HG03064 (cell line): Measurements from ENCODE around the gene TRIM15.
"Not testable (repeated sequence)": the region's sequence is repeated elsewhere in the genome, so short reads cannot be mapped to it uniquely, and the experiment has no call there.

Experiments used
- ATAC-seq: cut with Tn5 transposase; IDR thresholded peaks from one replicate; pipeline ENCODE4 v1.9.1; 2021; ENCODE audit warnings: low read depth; ENCODE audit not compliant: unreplicated experiment

The TRIM15 gene

DNA sequence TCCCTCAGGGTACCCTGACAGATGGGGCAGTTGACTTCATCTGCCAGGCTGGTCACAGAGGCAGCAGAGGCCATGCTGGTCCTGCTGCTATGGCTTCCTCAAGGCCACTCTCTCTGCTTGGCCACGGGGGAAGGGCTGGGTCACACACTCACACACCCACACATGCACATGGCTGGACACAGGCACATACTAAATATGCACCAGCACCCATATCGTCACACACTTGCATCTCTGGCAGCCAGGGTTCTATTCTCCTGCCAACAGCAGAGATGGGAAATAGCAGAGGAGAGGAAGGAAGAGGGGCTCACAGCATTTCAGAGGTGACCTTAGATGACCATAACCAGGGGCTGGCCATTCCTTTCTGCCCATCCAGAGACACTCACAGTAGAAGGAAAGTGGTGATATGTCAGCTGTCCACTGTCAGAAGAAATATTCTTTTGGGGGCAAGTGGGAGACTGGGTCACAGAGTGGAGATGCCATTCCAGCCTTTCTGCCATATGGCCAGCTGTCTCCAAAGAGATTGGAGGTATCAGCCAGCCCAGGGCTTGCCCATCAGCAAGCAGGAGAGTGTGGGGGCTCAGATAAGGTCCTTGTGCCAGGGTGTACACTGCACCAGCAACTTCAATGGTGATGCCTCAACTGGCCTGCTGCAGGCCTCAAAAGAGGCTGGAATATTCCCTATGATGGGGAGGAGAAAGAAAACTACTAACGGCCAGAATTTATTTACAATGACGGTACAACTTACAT lies 2.4 kb upstream of the TRIM15 start, which contains the start of gene TRIM10:
Gene TRIM10, minus strand, starts transcription at position 427 of the 747 bp plus-strand sequence. Its CDS starts 353 bp downstream, at position 74.
- no peak for ATAC-seq

DNA sequence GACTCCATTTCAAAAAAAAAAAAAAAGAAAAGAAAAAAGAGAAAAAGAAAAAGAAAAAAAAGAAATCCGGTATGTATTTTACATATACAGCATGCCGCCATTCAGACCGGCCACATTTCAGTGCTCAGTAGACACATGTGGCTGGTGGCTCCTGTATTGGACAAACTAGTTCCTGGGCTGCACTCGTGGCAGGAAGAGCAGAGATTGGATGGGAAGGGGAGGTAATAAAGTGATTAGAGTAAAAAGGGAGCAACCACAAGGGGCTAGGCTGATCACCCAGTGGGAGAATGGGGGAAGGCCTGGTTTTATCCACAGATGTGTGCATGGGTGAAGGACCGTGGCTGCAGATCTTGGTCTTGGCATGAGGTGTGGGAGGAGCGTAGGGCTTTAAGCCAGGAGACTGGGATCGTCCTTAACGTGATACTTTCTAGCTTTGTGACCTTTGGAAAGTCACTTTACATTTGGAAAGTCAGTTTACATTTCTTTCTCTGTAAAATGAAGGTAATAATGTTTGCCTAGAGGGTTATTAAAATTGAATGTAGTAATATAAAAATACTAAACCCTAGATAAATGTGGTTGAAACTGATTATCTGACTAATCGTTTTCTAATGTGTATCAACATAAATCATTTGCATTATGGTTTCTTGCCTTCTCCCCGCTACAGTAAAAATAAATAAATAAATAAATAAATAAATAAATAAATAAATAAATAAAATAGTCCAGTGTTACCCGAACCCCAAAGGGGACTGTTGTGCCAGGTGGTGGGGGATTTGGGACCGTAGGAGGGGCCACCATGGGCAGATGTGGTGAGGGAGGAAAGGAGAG lies 869 bp upstream of the TRIM15 start:
- ATAC-seq, result no peak

DNA sequence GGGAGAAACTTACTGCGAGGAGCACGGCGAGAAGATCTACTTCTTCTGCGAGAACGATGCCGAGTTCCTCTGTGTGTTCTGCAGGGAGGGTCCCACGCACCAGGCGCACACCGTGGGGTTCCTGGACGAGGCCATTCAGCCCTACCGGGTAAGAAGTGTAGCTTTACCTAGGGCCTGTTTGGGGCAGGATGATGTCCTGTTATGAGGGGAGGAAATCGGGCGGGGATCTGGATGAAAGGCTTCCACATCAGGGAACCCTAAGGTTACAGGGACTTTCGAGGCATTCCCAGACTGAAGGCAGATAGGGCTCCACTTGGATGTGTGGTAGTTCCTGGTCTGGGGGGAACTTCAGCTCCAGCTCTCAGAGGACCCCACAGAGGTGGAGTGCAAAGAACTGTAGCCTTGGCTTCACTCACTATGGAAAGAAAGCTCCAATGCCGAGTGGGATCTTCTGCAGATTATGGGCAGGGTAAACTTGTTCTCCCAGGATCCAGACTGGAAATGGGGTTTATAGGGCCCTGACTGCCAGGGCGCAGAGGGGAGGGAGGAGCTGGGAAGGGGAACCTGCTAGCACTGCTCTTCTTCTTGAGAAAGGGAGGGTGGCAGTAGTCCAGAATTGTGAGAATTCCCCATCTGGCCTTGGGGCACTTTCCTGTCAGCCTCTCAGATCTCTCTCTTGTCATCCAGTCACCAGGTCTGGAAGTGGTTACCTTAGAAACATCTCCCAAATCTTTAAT lies 740 bp downstream of the TRIM15 start:
- ATAC-seq, result no peak

DNA sequence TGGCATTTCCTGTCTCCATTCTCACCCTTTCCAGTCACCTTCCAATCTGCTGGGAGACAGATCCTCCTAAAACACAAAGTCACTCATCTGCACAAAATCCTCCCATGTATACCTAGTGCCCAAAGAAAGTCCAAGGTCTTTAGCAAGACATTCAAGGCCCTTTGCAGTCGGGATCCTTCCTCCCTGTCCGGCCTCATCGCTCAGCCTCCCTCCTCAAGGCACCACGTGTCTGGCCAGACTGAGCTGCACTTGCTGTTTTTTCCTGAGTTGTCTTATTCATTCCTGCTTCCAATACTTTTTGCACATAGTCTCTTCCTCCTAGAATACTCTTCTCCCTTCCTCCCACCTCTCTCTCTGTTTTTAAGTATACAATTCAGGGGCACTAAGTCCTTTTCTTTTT lies 1.4 kb downstream of the TRIM15 start:
- no peak for ATAC-seq

DNA sequence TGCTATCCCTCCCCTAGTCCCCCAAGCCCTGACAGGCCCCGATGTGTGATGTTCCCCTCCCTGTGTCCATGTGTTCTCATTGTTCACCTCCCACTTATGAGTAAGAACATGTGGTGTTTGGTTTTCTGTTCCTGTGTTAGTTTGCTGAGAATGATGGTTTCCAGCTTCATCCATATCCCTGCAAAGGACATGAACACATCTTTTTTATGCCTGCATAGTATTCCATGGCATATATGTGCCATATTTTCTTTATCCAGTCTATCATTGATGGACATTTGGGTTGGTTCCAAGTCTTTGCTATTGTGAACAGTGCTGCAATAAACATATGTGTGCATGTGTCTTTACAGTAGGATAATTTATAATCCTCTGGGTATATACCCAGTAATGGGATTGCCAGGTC lies 1.9 kb downstream of the TRIM15 start:
- ATAC-seq, result not testable (repeated sequence)

DNA sequence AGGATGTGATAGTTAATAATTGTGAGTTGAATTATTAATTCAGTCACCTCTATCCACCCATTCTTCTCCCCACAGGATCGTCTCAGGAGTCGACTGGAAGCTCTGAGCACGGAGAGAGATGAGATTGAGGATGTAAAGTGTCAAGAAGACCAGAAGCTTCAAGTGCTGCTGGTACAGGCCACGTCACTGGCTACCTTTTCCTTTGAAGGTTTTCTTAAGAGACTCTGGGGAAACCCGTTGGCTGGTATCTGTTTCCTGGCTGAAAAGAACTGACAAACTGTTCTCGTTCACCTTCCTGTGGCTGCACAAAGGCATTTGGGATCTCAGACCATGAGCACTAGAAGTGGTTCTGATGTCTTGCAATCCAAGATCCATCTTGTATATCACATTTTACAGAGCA lies 3.8 kb downstream of the TRIM15 start:
- no peak for ATAC-seq

DNA sequence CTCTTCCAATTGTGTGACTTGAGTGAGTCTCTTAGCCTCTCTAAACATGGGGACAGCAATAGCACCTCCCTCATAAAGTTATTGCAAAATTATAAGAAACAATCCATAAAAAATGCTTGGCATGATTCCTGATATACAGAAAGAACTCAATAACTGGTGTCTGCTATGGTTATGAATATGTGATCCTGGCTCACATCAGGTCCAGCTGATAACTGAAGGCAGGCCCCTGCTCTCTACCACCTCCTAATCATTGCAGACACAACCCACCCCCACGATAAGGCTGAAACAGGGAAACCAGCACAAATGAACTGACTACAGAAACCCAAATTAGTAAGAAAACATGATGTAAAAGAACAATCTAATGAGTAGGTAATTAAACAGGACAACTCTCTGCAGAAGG lies 5.4 kb downstream of the TRIM15 start:
- ATAC-seq, result no peak

DNA sequence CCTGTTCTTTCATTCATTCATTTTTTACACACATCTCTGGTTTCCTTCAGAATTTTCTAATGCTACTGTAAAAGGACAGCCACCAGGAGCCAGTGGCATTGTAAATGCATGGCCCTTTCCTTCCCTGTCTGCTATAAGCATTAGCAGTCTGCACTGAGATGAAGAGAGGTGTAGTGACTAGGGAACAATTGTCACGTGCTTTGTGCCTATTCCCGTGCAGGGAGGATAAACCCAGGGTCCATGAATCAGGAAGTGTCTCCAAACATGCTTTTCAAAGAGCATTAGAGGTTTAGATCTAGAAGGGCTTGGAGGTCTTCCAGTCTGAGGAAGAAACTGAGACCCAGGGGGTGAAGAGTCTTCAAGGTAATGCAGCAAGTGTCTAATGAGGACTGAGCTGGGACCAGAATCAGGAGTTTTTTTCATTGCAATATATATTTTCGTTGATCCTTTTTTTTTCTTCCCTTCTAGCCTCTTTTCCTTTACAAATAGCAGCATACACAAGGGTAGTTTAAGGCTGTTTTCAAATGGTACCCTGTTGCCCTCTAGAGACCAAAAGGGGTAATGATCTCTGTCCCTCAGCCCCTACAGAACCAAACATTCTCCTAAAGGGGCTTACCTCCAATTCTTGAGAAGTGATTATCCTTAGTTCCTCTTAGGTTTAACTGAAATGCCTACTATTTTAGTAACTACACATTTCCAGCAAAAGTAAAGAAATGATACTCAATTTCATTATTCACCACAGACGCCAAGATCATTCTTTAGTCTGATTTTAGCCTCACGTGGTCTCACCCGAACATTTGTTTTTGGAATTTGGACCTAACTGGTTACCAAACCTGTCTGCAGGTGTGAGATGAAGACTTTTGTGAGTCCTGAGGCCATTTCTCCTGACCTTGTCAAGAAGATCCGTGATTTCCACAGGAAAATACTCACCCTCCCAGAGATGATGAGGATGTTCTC lies 6.6 kb downstream of the TRIM15 start:
- no peak for ATAC-seq

DNA sequence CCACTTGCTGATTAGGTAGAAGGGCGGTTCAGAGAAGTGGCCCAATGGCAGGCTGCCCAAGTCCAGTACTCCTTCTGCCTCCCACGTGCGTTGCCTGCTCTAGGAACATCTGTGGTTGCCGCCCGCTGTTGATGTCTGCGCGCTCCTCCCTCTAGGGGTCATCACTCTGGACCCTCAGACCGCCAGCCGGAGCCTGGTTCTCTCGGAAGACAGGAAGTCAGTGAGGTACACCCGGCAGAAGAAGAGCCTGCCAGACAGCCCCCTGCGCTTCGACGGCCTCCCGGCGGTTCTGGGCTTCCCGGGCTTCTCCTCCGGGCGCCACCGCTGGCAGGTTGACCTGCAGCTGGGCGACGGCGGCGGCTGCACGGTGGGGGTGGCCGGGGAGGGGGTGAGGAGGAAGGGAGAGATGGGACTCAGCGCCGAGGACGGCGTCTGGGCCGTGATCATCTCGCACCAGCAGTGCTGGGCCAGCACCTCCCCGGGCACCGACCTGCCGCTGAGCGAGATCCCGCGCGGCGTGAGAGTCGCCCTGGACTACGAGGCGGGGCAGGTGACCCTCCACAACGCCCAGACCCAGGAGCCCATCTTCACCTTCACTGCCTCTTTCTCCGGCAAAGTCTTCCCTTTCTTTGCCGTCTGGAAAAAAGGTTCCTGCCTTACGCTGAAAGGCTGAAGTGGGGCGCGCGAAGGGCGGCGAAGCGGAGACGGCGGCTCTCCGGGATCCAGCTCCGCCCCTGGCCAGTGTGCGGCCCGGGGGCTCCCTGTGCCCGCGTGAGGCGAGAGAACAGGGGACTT lies 8.5 kb downstream of the TRIM15 start:
- ATAC-seq, result no peak

DNA sequence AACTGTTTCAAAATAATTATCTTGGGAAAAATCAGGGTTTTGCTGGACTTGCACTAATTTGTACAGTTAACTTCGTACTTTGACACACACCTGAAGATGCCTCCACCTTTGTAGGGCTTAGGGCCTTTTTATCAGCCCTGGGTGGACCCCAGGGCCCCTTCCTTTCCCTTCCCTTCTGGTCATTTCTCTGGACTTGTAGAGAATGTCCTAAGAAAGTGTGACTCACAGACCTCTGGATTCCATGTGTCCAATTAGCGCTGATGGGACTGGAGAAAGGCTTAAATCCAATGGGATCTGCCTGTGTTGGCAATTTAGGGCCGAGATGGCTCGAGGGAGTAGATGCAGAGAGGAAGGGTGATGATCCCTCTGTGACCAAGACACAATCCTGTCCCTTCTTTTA lies 9.3 kb downstream of the TRIM15 start:
- no peak for ATAC-seq

DNA sequence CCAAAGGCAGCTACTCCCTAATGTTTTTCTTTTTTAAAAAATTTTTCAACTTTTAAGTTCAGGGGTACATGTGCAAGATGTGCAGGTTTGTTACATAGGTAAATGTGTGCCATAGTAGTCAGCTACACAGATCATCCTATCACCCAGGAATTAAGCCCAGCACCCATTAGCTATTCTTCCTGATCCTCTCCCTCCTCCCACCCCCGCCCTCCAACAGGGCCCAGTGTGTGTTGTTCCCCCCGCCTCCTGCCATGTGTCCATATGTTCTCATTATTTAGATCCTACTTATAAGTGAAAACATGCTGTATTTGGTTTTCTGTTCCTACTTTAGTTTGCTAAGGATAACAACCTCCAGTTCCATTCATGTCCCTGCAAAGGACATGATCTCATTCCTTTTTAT lies 12.4 kb downstream of the TRIM15 start:
- no peak for ATAC-seq

DNA sequence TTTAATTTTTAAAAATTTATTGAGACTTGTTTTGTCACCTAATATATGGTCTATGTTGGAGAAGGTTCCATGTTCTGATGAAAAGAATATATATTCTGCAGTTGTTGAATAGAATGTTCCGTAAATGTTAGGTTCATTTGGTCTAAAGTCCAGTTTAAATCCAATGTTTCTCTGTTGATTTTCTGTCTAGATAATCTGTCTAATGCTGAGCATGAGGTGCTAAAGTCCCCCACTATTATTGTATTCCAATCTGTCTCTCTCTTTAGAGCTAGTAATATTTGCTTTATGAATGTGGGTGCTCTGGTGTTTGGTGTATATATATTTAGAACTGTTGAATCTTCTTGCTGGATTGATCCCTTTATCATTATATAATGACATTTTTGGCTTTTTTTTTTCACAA lies 15.5 kb downstream of the TRIM15 start:
- no peak for ATAC-seq

DNA sequence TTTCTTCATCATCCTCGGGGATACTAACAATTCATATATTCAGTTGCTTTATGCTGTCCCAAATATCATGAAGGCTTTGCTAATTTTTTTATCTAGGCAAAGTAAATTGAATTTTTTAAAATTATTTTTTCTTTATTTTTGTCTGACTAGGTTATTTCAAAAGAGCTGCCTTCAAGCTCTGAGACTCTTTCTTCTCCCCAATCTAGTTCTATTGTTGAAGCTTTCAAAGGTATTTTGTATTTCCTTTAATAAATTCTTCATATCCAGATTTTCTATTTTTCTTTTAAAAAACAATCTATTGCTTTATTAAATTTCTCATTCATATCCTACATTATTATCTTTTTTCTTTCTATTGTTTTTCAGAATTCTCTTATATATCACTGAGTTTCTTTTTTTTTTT lies 16.8 kb downstream of the TRIM15 start:
- no peak for ATAC-seq

DNA sequence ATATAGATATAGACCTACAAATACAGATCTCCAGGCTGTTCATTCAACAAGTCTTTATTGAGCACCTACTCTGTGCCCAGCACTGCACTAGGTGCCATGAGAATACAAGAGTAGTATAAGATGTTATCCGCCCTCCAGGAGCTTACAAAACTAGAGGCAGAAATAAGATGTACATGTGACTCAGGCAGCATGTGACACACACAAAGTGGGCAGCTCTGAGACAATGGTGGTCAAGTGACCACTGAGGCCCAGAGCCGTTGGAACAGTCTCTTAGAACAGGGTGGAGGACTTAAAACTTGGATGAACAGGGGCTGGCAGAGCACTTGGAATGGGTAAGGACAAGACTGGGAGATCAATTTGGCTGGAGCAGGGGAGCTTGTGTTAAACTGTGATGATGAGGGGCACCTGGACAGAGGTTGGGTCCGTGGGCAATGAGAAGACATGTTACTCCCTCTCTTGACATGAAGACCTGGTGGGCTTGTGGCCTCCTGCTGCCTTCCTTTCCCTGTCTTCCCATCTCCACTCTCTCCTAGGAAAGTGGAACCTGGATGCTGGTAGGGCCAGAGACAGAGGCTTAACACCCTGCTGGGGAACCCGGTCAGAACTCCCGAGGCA lies 21.2 kb downstream of the TRIM15 start:
- no peak for ATAC-seq

DNA sequence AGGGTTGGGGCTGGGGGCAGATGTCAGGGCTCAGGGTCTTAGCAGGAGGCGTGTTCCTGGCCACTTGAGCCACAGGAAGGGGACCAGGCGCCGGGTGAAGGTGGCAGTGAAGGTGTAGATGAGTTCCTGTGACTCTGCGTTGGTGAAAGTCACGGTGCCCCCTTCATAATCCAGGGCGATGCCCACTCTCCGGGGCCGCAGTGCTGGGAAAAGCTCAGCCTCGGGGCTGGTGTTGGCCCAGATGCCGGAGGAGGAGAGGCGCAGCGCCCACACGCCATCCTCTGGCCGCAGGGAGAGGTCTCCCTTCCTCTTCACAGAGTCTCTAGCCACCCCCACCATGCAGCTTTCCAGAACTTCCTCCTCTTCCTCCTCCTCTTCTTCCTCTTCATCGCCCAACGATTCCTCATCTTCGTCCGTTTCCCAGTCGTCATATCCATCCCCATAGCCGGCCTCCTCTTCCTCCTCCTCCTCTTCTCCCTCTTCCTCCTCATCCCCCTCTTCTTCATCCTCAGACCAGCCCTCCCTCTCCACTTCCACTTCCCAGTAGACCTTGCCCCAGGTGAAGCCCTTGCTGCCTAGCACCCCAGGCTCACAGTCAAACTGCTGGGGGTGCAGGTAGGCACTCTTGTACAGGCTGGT lies 22.6 kb downstream of the TRIM15 start:
- no peak for ATAC-seq

DNA sequence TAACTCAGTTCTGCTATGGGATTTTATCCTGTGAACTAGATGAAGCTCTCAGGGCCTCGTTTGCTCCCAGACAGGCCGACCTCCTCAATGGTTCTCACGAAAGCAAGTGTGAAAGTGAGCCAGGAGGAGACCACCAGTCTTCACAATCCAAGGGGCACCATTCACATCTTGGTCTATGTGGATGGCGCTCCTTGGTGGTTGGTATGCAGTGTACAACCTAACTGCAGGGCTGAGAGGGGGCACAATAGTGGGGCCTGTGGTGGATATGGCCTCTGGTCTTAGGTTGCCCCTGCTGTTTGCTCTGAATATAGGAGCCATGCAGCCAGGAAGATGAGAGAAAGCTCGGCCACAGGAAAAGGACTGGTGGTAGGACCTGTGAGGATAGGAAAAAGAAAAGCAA lies 25.2 kb downstream of the TRIM15 start:
- no peak for ATAC-seq

DNA sequence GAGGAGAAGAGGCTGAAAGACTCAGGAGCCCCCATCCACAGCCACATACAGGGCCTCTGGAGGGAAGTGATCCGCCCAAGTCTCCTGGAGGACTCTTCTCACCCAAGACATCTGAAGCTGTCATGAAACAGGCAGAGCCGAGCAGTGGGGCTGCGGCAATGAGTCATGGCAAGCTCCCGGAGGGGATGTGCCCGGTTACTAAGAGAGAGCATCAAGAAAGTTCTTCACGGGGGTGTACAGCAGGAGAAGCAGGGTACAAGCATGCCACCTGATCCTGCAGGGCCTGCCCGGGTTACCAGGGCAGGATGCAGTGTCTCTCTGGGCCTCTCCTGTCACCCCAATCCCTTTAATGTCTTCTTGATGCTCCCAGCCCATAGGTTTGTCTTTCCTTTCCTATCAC lies 28.7 kb downstream of the TRIM15 start:
- no peak for ATAC-seq
